SU-DHL-6 (cell line): ENCODE data around the gene ARHGAP4.

Source experiments
- CTCF ChIP-seq: fragments of 200-600 bp; sonication (generic); IDR thresholded peaks from one replicate; pipeline ENCODE4 v1.5.1; 2017; ENCODE audit warnings: antibody characterized with exemption, mild to moderate bottlenecking, low read length, moderate library complexity; ENCODE audit not compliant: insufficient read depth, poor library complexity, severe bottlenecking
- EZH2phosphoT487 ChIP-seq: fragments of 200-600 bp; sonication (generic), shearing (Covaris generic); conservative IDR thresholded peaks from 2 replicates; pipeline ENCODE4 v1.6.1; 2018; ENCODE audit warnings: mild to moderate bottlenecking, antibody characterized with exemption, low read length, moderate library complexity, mixed read lengths

- TF ChIP-seq CTCF (no peak), EZH2phosphoT487 (no peak)
Observed at GRCh38 chrX:153881281-153881680, 44.8 kb downstream of the ARHGAP4 start.
